PFSK-1 (cell line): Measurements from ENCODE around the gene SBK2.

ENCODE experiments used
- POLR2AphosphoS5 ChIP-seq: IDR thresholded peaks from 2 replicates; pipeline ENCODE4 v1.6.1; 2012; ENCODE audit warnings: low read depth, mild to moderate bottlenecking, control low read depth, low read length, moderate library complexity
- SIN3A ChIP-seq: IDR thresholded peaks from 2 replicates; pipeline ENCODE4 v1.6.1; 2012; ENCODE audit warnings: mild to moderate bottlenecking, low read length, moderate library complexity, borderline replicate concordance; ENCODE audit not compliant: insufficient read depth
- TF ChIP-seq, protein P1 (sequence below), 2 experiments: IDR thresholded peaks; 2 replicates each; pipeline versions ENCODE4 v1.6.1 to v1.8.0; 2011 to 2012; ENCODE audit warnings: low read depth in 2 of 2, low read length in 2 of 2, control low read depth in 1 of 2, inconsistent platforms in 1 of 2, mild to moderate bottlenecking in 1 of 2, moderate library complexity in 1 of 2; ENCODE audit not compliant: insufficient read depth in 1 of 2

GRCh38 chr19:55581823-55582223 is 44.9 kb upstream of the SBK2 start:
- TF ChIP-seq SIN3A, result no peak
- TF ChIP-seq, protein P1, sequence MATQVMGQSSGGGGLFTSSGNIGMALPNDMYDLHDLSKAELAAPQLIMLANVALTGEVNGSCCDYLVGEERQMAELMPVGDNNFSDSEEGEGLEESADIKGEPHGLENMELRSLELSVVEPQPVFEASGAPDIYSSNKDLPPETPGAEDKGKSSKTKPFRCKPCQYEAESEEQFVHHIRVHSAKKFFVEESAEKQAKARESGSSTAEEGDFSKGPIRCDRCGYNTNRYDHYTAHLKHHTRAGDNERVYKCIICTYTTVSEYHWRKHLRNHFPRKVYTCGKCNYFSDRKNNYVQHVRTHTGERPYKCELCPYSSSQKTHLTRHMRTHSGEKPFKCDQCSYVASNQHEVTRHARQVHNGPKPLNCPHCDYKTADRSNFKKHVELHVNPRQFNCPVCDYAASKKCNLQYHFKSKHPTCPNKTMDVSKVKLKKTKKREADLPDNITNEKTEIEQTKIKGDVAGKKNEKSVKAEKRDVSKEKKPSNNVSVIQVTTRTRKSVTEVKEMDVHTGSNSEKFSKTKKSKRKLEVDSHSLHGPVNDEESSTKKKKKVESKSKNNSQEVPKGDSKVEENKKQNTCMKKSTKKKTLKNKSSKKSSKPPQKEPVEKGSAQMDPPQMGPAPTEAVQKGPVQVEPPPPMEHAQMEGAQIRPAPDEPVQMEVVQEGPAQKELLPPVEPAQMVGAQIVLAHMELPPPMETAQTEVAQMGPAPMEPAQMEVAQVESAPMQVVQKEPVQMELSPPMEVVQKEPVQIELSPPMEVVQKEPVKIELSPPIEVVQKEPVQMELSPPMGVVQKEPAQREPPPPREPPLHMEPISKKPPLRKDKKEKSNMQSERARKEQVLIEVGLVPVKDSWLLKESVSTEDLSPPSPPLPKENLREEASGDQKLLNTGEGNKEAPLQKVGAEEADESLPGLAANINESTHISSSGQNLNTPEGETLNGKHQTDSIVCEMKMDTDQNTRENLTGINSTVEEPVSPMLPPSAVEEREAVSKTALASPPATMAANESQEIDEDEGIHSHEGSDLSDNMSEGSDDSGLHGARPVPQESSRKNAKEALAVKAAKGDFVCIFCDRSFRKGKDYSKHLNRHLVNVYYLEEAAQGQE (IDR thresholded peaks at IDR 0.05; ENCODE audit: insufficient read depth in 1 of 2, low read depth in 2 of 2, low read length in 2 of 2), result no peak
- TF ChIP-seq POLR2AphosphoS5, result no peak
